NCI-H82 (cell line): ENCODE data around the gene RBMS1.
A peak's percentile ranks its signal among the peaks of the same experiment; 100 is the strongest.

Experiments
- DNase-seq: peaks from one replicate; lab custom pipeline; 2025; lab: John Stamatoyannopoulos, UW

The RBMS1 gene

DNA sequence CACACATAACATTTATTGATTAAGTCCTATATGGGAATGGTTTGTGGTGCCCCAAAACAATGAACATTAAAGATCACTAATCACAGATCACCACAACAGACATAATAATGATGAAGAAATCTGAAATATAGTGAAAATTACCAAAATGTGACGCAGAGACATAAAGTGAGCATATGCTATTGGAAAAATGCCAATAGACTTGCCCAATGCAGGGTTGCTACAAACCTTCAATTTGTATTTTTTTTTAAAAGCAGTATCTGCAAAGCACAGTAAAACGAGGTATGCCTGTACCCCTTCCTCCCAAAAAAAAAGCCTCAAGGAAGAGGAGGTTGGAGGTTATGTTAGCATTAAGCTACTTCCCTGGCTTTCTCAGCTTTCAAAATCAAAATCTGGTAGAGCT is 131.1 kb downstream of the RBMS1 start:
- no peak for DNase-seq

DNA sequence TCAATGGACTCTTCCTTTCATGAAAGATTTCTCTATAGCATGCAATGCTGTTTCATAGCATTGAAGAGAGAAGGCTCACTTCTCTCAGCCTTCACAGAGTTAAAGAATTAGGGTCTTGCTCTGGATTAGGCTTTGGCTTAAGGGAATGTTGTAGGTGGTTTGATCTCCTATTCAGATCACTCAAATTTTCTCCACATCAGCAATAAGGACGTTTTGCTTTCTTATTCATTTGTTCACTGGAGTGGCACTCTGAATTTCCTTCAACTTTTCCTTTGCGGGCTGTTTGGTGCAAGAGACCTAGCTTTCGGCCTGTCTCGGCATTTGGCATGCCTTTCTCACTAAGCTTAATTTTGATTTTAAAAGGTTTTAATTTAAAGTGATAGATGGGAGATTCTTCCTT is 131.6 kb downstream of the RBMS1 start:
- no peak for DNase-seq

DNA sequence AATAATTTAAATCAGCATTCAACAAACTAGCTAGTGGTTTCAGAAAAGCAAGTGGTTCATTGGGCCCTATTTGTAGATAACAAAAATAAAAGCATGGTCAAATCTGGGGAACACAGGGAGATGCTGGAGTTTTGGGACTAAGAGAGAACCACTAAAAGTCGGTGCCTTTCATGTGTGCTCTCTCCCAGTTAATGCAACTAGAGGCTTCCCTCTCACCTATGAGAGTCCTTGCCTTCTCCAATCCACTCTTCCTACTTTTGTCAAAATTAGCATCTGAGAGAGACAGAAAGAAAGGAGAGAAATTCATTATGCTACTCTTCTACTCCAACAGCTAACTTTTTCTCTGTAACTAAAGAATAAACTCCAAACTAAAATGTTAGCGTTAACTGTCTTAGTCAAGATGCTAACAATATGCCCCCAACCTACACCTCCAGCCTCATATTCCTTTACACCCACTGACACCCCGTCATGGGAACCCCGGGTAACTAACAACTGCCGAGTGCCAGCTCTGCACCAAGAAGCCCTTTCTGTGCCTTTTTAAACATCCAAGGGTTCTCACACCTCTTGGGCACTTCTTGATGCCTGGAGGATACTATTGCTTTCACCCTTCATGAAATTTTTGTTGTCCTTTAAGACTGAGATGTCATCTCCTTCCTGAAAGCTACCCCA is 133.4 kb downstream of the RBMS1 start:
- DNase-seq: no peak

DNA sequence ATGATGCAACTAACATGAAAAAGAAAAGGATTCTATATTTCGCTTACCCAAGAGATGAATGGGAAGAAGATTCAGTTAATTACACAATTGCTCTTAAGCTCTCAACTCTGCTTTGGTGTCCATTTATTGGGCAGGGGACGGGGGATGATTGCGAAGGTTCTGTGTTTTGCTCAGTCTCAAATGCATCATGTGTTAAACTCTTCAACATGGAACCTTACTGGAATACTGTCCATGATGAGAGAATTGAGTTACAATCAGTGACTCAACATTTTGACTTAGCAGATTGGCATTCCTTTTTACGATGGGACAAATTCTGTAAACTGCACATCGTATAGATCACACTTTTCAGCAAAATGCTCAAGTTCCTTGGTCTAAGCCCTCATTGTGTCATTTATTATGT is 135.6 kb downstream of the RBMS1 start:
- no peak for DNase-seq

DNA sequence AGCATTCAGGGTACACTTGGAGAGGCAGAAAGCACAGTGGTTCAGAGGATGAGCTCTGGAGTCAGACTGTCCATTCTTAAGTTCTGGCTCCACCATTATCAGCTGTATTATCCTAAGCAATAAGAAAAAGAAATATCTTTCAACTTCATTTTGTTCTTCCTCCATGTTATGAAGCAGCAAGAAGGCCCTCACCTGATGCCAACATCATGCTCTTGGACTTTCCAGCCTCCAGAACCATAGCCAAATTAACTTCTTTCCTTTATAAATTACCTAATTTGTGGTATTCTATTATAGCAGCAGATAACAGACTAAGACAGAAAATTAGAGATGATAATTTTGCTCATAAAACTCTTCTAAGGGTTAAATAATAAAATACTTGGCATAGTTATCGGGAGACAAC is 137.1 kb downstream of the RBMS1 start:
- no peak for DNase-seq

DNA sequence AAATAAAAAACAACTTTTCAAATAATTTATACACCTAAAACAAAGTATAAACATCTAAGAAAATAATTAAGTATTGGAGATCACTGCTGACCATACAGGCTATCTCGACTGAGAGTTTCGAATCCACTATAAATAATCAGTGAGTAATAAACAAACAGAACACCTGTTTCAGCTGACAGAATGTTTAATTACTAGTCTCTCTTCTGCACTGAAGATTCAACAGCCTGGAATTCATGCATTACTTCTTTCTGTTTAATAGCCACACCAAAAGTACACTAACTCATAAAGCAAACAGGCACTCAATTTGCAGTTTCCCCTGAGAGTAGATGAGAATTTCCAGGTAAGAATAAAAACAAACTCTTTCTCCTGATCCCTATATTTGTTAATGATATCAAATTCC is 138.5 kb downstream of the RBMS1 start:
- no peak for DNase-seq

DNA sequence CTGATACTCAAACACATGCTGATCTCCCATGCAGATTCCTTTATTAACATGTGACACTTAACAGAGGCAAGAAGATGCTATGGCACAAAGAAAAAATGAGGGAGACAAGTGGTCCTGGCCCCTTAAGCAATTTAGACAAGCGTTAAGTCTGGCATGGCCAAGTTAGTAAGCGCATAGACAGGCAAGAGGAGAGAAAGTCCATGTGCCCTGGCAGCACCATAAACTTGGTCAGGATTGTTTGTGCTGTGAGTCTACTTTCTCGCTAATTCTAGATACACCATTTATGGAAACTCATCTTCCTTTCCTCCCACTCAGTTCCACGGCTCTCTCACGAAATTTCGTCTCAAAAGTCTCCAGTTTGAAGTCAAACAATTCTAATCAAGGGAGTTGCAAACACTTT is 138.9 kb downstream of the RBMS1 start:
- no peak for DNase-seq

DNA sequence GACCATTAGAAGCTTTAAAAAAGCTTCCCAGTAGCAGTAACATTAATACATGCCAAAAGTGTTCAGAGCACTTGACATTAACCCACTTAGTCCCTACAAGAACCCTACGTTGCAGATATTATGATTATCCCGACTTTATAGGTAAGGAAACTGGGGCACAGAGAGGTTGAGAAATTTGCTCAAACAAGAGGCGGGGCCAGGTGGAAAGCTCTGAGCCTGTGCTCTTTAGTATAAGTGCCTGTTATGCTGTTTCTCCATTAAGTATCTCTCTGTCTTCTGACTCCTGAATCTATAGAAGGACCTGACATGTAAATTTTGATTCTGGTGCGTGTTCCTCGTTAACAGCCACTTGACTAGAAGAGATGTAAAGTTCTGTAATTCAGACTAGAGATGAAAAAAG is 139.8 kb downstream of the RBMS1 start:
- DNase-seq: no peak

DNA sequence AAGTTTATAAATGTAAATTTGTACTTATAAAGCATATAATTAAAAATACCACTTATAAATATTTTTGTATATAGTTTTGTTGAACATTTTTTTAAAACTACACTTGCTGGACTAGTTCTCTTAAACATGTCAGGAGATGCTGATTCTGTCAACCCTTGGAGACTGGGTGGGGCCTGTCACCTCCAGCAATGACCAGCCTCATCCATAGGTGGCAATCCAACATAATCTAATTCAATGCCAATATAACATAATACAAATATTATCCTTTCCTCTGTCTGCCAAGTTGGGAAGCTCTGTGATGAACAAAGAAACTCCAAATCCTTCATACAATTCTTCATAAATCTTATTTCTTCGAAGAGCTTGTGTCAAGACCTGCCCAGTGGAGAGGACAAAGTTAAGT is 140.4 kb downstream of the RBMS1 start:
- DNase-seq: peak; percentile 34

DNA sequence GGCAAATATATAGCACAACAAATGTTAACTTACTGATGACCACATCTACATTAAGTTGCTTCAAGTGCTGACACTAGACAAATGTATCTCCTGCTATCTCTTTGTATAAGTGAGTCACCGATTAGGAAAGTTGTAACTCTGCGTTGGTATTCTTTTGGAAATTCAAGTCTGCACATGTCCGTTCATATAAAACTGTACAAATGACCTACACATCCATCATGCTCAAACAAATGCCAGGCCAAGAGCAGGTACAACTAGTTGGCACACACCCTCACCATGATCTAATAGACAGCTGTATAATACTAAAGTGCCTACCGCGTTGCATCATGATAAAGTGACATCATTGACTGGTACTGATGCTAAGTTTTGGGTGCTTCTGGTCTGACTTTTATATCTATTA is 141.1 kb downstream of the RBMS1 start:
- DNase-seq: no peak

DNA sequence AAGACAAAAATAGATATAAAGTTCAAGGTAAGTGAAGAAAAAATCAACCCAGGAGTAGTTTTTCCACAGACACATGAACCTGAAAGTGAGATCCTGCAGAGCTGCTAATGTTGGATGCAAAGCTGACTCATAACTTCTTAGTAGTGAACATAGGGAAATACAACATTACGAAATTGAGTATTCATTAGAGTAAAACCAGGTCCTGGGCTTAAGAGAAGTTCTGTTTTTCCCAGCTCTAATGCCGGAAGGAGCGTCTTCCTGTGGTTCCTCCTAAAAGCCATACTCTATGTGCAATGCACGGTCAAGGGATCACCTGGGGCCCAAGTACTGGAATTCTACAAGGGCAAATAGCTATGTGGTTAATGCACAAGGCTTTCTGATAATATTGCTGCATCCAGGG is 141.7 kb downstream of the RBMS1 start:
- DNase-seq: no peak

DNA sequence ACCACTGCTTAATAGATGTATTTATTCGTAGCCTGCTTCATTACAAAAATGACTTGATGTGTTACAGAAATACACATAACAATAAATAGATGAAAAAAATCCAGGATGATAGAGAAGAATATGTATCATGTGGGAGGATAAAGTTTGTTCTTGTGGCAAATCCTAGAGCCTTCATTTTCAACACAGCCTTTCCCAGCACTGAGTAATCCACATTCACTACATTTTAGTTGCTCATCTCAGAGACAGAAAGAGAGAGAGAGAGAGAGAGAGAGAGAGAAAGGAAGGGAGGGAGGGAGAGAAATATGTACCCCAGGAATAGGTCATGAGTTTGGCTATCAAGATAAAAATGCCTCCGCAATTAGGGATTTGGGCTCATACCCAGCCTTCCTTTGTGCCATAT is 144.3 kb downstream of the RBMS1 start:
- no peak for DNase-seq

DNA sequence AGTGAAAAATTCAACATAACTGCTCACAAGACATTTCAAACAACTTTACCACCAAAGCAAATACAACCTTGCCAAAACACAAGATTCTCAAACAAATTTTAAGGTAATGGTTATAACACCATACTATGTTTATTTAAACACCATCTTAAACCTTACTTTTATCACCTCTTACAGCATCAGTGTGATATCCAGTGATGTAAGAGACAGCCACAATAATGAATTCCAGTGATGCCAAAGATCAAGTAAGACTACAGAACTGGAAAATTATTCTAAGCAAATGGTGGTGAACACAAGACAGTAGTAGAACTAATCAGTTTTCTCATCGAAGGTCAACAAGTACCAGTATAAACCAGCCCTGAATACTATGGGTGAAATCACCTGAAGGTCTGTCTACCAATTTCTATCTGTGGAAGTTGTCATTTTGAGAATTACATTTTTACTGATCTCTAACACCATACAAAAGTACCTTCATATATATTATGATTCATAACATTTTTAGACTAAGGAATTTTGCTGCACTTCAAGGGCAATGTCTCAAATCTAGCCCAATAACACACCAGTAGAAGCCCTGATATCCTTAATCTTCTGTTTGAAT is 146.2 kb downstream of the RBMS1 start:
- DNase-seq: no peak

DNA sequence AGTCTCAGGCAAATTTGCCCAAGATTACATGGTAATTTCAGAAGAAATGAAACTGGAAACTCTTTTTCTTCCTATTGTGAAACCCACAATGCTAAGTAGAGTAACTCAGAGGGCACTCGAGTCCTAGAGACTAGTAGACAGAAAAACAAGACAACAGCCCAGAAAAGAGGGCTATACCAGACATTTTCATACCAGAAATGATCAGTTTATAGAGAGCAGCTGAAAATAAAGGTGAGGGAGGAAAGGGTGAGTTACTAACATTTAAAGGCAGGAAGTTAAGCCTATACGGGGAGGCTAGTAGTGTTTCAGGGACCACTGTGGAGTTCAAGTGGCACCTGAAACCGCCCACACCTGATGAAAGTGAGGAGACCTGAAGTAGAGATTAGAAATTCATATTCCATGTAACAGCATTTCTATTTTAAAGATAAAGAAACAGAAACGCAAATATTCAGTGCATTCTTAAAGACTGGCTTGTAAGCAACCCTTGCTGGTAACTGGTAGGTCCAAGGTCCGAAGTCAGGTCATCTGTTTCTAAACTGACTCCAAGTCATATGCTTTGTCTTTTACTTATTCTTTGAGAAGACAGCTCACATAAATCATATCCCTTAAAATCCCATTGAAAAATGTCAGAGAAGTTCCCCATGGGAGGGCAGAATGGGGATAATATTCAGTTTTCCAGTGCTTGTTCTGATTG is 148.4 kb downstream of the RBMS1 start:
- no peak for DNase-seq

DNA sequence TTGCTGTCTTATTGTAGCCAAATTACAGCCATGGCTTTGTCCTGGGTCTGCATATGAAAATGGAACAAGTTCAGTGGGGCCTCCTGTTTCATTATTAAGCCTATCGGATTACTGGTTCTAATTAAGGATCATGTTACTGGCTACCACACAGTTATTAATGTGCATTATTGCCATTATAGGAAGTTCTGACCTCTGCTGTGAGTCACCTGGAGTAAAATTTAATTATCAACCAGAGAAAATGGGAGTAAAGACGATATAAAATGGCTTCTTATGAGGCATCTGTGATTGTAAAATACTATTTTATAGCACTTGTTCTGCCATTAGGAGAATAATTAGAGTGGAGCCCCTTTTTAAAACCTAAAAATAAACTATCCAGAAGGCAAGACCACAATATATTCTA is 150.2 kb downstream of the RBMS1 start:
- DNase-seq: peak; percentile 69

DNA sequence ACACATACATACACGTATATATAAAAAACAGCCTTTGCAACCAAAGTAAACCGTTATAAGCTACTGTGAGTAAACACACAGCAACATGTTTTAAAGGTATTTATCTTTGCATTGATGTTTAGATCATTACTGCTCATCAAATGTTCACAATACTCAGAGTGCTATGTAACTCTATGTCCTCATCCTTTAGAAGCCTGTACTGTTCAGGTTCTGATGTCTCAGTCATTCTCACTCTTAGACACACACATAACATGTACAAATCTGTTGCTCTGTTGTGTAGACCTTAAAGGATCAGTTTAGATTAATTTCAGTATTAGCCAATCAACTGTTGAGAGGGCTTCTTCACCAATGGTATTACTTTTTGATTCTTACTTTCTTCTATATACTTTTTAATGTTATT is 153.9 kb downstream of the RBMS1 start:
- no peak for DNase-seq

DNA sequence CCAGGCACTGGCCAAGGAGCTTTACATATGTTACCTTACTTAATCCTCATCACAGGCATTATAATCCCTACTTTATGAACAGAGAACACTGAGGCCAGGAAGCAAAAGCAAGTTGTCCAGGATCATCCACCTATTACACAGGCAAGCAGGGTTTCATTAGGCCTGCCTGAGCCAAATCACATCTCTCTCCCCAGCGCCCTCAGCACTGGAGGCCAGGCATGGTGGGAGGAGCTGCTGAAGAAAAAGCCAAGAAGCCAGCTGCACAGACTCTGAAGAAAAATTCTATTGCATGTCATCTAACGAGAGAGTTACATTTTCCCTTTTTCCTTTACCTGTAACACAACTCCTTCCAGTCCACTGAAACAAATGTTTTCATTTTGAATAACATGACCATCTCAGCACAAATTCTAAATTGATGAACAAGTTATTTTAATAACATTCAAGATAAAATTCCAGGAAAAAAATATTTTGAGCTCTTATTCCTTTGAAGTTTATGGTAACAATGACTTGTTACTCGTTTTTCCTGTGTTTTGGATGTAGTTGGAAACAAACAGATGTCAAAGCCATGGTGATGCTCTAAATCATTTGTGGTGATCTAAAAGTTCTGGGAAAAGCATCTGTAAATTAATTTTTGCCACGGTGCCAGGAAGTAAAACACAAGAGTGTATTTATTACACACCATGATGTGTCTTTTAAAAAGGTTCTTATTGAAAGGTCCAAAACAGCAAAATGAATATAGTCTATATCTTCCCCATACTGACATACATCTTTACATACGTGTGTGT is 154.5 kb downstream of the RBMS1 start:
- peak; percentile 67 for DNase-seq

DNA sequence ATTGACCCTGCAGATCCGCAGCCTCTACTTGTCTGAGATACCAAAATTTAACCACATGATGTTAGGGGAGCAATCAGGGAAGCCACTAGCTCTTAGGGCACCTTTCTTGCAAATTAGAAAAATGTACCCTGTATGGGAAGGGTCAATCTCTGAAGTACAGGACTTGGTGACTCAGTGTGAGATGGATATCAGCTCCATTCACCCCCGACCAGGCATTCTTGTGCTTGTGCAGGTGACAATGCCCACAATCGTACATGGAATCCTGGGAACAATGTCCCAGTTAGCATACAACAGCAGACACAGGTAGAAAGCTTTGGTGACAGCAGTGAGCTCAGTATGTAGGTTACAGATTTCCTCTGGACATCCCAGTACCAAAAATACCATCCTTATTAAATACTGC is 155.9 kb downstream of the RBMS1 start:
- no peak for DNase-seq

DNA sequence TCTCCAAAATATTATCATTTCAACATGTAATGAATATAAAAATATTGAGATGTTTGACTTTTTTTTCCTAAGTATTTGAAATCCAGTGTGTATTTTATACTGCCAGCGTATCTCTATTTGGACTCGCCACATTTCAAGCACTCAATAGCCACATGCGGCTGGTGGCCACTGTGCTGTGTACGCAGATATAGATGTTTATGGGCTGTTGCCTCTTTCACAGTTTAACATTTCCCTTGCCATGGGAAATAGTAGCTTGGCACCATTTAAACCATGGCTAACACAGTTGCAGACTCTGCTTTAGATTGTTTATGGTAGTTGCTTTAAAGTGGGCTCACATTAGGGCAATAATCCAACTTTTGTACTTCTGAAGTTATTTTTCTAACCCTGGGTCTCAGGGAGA is 157.0 kb downstream of the RBMS1 start:
- DNase-seq: no peak

DNA sequence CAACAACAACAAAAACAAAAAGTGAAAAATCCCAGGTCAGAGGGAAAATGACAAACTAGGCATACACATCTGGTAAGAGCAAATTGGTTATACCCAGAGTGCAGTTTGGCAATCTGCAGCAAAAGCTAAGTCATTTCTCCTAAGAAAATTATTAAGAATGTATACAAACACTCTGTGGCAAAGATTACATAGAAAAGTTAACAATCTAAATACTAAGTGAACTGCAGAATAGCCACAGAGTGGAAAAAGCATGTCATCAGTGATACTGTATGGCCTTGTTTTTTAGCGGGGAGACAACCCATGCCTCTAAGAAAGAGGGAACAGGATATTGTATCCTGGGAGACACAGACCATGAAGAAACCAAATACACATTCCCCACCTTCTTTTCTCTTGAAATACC is 157.5 kb downstream of the RBMS1 start:
- no peak for DNase-seq

DNA sequence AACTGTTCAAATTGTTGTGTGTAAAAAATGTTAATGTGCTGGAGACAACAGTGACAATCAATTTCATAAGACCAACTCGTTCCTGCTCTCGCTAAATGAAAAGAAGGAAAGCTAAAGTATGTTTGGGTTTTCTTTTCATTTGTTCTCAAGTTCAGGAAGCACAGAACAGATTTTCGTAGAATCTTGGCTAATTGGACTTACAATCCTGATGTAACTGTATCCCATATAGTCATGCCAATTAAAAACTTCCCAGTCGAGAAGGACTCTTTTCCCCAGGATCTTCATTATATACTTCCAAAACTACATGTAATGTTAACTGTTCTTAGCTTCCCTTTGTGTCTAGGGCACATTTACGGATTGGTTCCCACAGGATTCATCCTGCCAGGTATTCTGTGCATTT is 158.2 kb downstream of the RBMS1 start:
- no peak for DNase-seq

DNA sequence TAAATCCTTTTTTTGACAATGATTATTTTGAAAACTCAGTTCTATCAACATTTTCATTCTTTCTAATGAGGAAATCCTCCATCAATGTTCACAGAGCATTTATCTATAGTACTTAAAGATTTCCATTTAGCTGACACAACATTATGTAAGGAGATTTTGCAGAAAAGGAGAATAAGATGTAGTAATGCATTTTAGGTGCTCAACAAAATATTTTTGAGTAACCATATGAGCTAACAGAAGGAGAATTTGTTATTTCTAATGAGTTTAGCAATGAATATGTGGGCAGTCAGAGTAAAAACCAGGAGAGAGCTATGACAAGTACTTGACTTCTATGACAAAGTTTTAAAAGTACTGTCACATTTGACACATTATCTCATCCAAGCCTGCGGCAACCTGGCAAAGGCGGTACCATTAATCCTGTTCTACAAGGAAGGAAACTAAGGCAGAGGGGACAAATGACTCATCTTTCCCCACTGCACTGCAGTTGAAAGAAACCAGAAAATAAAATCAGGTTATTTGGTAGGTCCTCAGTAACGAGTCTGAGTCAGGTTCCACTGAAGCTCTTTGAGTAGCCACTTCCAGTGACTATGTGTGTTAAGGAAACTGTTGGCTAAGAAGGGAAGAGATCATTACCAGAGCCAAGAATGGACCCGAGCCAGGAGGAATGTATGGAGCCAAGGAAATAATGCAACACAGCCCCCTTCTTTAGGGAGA is 159.4 kb downstream of the RBMS1 start:
- DNase-seq: no peak
